Activated CD8-positive, alpha-beta memory T cell treated with anti-CD3 and anti-CD28 coated beads, Interleukin-2, amount 50 U/mL, for 1 hour (primary cell): ENCODE data around the gene SRSF4.
"Not testable (repeated sequence)": the region's sequence is repeated elsewhere in the genome, so short reads cannot be mapped to it uniquely, and the experiment has no call there.

ENCODE experiments used
- DNase-seq: peaks from one replicate; pipeline ENCODE4 v3.0.0-alpha.2; 2020; ENCODE audit errors: extremely low read depth

The SRSF4 gene

GRCh38 chr1:29181413-29182225, at the start of gene SRSF4:
TSS of gene SRSF4 (minus strand) at chr1:29181900. CDS start at chr1:29181752, 148 bp downstream.
- peak; percentile 89 for DNase-seq

- DNase-seq: peak; percentile 78
Measured at GRCh38 chr1:29230553-29231378, 49.1 kb upstream of the SRSF4 start, which contains the start of gene MECR. TSS of gene MECR (minus strand) at chr1:29230934. CDS start at chr1:29230906, 28 bp downstream.

GRCh38 chr1:29230204-29230552, 48.5 kb upstream of the SRSF4 start:
- DNase-seq: no peak

GRCh38 chr1:29227511-29227910, 45.8 kb upstream of the SRSF4 start:
- no peak for DNase-seq

GRCh38 chr1:29225361-29225760, 43.7 kb upstream of the SRSF4 start:
- no peak for DNase-seq

GRCh38 chr1:29224356-29224837, 42.7 kb upstream of the SRSF4 start:
- no peak for DNase-seq

- no peak for DNase-seq
Measured at GRCh38 chr1:29223521-29223920, 41.8 kb upstream of the SRSF4 start.

GRCh38 chr1:29222686-29223085, 41.0 kb upstream of the SRSF4 start:
- DNase-seq: no peak

- DNase-seq: not testable (repeated sequence)
Measured at GRCh38 chr1:29222260-29222659, 40.6 kb upstream of the SRSF4 start.

- no peak for DNase-seq
Measured at GRCh38 chr1:29221296-29221695, 39.6 kb upstream of the SRSF4 start.

GRCh38 chr1:29218223-29218622, 36.5 kb upstream of the SRSF4 start:
- no peak for DNase-seq

GRCh38 chr1:29217633-29218032, 35.9 kb upstream of the SRSF4 start:
- no peak for DNase-seq

- no peak for DNase-seq
Measured at GRCh38 chr1:29213055-29213454, 31.4 kb upstream of the SRSF4 start.

GRCh38 chr1:29211086-29212030, 29.7 kb upstream of the SRSF4 start:
- no peak for DNase-seq

- no peak for DNase-seq
Measured at GRCh38 chr1:29210278-29211085, 28.8 kb upstream of the SRSF4 start.

GRCh38 chr1:29209173-29209572, 27.5 kb upstream of the SRSF4 start:
- no peak for DNase-seq

GRCh38 chr1:29208442-29208841, 26.7 kb upstream of the SRSF4 start:
- no peak for DNase-seq

- peak; percentile 78 for DNase-seq
Measured at GRCh38 chr1:29202584-29203340, 21.1 kb upstream of the SRSF4 start.

GRCh38 chr1:29202053-29202452, 20.4 kb upstream of the SRSF4 start:
- no peak for DNase-seq

- DNase-seq: no peak
Measured at GRCh38 chr1:29201595-29202051, 19.9 kb upstream of the SRSF4 start.
